Ishikawa (cell line): ENCODE results near the gene HOTAIR.

Experiments used
- CEBPB ChIP-seq: IDR thresholded peaks from 2 replicates; pipeline ENCODE4 v1.6.1; 2012
- CREB1 ChIP-seq: IDR thresholded peaks from 2 replicates; pipeline ENCODE4 v1.6.1; 2012; ENCODE audit warnings: low read depth
- EGR1 ChIP-seq: IDR thresholded peaks from 2 replicates; pipeline ENCODE4 v1.6.1; 2012
- EP300 ChIP-seq: IDR thresholded peaks from 2 replicates; pipeline ENCODE4 v1.6.1; 2012; ENCODE audit warnings: borderline replicate concordance
- FOXM1 ChIP-seq: IDR thresholded peaks from 2 replicates; pipeline ENCODE4 v1.6.1; 2012; ENCODE audit warnings: low read depth, borderline replicate concordance
- MAX ChIP-seq: IDR thresholded peaks from 2 replicates; pipeline ENCODE4 v1.6.1; 2012
- NFIC ChIP-seq: IDR thresholded peaks from 2 replicates; pipeline ENCODE4 v1.6.1; 2012
- RAD21 ChIP-seq: IDR thresholded peaks from 2 replicates; pipeline ENCODE4 v1.6.1; 2012; ENCODE audit warnings: low read depth
- REST ChIP-seq: IDR thresholded peaks from 2 replicates; pipeline ENCODE4 v1.6.1; 2012; ENCODE audit warnings: low read depth, mild to moderate bottlenecking
- TAF1 ChIP-seq: IDR thresholded peaks from 2 replicates; pipeline ENCODE4 v1.6.1; 2012; ENCODE audit warnings: low read depth, mild to moderate bottlenecking
- TCF12 ChIP-seq: IDR thresholded peaks from 2 replicates; pipeline ENCODE4 v1.6.1; 2012; ENCODE audit warnings: low read depth
- TEAD4 ChIP-seq: IDR thresholded peaks from 2 replicates; pipeline ENCODE4 v1.6.1; 2012
- USF1 ChIP-seq: IDR thresholded peaks from 2 replicates; pipeline ENCODE4 v1.6.1; 2012
- YY1 ChIP-seq: IDR thresholded peaks from 2 replicates; pipeline ENCODE4 v1.6.1; 2012; ENCODE audit warnings: low read depth
- ZBTB7A ChIP-seq: IDR thresholded peaks from 2 replicates; pipeline ENCODE4 v1.6.1; 2012; ENCODE audit warnings: low read depth

HOTAIR gene

GRCh38 chr12:53991077-53991460 is 16.3 kb upstream of the HOTAIR start:
- TF ChIP-seq TEAD4 (no peak), EGR1 (no peak), ZBTB7A (no peak), TAF1 (no peak), USF1 (no peak), EP300 (no peak), TCF12 (no peak), MAX (no peak), CREB1 (no peak), FOXM1 (no peak), CEBPB (no peak), REST (no peak), RAD21 (no peak)

- no peak for TF ChIP-seq CEBPB
These were observed 15.7 kb upstream of the HOTAIR start for GRCh38 chr12:53990311-53991076.

GRCh38 chr12:53989227-53990113 is 14.7 kb upstream of the HOTAIR start:
- peak; percentile 56 for TF ChIP-seq RAD21
- TF ChIP-seq YY1 = no peak

- TF ChIP-seq EP300 = no peak
- no peak for TF ChIP-seq CEBPB
- no peak for TF ChIP-seq YY1
- TF ChIP-seq EGR1 = no peak
- no peak for TF ChIP-seq NFIC
- no peak for TF ChIP-seq CREB1
These were observed 13.9 kb upstream of the HOTAIR start for GRCh38 chr12:53988541-53989226.

GRCh38 chr12:53987787-53988230 is 13.1 kb upstream of the HOTAIR start:
- TF ChIP-seq RAD21 = no peak
- TF ChIP-seq MAX = no peak
- TF ChIP-seq USF1 = no peak
- TF ChIP-seq NFIC = no peak
- TF ChIP-seq TEAD4 = no peak
- no peak for TF ChIP-seq FOXM1
- TF ChIP-seq TCF12 = no peak

- TF ChIP-seq TEAD4 = no peak
- TF ChIP-seq RAD21 = no peak
- no peak for TF ChIP-seq CEBPB
- no peak for TF ChIP-seq CREB1
- TF ChIP-seq YY1 = no peak
- TF ChIP-seq ZBTB7A = no peak
- no peak for TF ChIP-seq EGR1
- TF ChIP-seq TAF1 = no peak
- TF ChIP-seq MAX = no peak
These were observed 12.1 kb upstream of the HOTAIR start for GRCh38 chr12:53986686-53987483.
